Muscle of arm (tissue), 12 donors: ENCODE data around the gene SLC7A5. TPM values are rescaled to one million over a fixed set of nuclear protein-coding genes. Genes with fewer than 3 reads are reported as not detected.

Experiments used
- DNase-seq: peaks from one replicate; pipeline ENCODE4 v3.0.0-alpha.2; 2013
- polyA plus RNA-seq, 12 donors: library from polyadenylated mRNA; unstranded; fragments of 120-200 nt; gene quantifications; one replicate each; pipeline ENCODE4 v1.2.1, GENCODE V29; 2013; ENCODE audit not compliant: insufficient read length in 12 of 12

The SLC7A5 gene
- polyA plus RNA-seq, 12 donors: 5.7 to 11.8 (median 8.0) TPM; not detected in 1

DNA sequence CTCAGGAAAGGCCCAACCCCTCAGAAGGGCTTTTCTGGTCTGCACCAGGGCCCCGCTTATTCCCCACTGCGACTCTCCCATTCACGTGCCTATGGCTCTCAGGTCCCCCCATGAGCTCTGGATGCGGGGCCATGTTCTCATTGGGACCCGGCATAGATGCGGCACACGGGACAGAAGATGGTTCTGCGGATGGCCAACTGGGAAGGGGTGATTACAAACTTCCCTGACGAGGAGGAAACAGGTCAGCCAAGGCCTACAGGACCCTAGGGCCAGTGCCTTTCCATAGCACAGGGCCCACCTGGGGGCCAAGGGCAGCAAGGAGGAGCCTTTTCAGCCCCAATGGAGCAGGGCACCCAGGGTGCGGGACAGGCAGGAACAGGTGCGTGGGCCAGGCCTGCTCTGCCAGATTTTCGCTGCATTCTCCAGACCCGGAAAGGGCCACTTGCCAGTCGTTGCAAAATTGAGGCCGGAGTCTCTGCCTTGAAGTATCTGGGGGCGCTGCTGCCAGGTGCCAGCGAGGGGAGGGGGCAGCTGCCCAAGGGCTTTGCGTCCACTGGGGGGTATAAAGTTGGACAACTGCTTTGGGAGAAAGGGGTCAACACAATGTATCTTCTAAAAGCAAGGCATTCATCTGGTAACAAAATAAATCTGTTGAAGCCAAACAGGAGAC, 20.5 kb downstream of the SLC7A5 start:
- DNase-seq: no peak

DNA sequence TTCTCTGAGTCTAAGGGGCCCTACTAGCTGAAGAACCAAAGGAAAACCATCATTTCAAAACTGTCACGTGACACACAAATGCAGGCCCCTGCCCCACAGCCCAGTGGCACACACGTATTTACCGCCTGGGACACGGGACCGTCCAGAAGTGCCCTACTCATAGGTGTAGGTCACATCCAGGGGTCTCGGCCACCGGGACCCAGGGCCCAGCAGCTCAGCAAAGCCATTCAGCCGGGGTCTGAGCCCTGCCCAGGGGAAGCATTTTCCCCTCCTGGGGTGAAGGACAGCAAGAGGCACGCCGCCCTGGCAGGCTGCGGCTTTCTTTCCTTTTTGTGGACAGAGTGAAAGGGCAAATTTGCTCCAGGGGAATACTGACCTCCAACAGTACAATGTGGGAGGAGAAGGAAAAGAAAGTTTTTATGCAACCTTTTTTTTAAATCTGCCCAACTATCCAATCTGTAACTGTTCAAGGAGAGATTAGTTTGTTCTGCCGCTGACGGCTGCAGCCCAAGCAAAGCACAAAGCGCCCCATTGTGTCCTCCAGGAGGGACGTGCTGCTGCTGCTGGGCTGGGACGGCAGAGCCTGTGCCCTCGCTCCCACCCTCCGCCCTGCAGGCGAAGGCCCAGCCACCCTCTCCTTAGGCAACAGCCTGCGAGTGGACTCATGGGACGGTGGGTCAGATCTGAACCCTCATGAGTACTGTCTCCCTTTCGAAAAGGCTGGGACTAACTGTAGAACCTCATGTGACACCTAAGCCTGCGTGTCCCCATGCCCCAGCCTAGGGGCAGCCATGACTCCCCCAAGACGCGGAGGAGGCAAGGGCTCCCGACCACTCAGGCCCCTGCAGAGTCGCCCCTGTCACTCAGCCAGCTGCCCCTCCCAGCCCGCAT, 21.3 kb downstream of the SLC7A5 start:
- DNase-seq: no peak

GRCh38 chr16:87847467-87847784, 21.9 kb downstream of the SLC7A5 start:
- DNase-seq: no peak

DNA sequence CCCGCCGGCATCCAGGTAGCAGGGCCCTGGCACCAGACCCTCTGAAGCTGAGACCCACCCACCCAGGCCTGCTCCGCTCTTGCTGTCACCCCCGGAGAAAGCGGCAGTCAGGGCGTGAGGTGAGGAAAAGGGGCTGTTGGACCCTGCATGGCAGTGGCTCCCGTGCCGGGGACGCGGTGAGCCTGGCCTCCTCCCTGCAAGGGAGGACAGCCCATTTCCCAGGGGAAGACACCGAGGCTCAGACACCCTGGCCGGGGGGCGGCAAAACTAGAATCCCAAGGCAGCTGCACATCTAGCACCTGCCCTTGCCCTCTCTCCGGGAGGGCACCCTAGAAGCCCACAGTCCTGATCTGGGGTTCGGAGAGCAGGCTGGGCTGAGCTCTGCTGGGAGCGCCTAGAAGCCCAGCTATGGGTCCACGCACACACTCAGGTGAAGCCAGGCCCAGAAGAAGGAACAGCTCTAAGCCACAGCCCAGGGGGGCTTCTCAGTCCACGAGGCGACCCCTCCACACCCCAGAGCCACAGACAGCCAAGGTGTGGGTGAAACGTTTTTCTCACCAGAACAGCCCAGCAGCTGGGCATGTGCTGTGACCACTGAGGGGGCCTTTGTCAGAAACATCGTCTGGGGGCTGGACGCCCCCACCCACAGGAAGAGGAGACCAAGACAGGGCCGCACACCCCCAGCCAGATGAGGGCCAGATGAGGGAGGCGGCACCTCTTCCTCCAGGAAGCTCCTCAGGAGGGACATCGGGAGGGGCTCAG, 22.4 kb downstream of the SLC7A5 start:
- no peak for DNase-seq

GRCh38 chr16:87845807-87846619, 23.3 kb downstream of the SLC7A5 start:
- no peak for DNase-seq

DNA sequence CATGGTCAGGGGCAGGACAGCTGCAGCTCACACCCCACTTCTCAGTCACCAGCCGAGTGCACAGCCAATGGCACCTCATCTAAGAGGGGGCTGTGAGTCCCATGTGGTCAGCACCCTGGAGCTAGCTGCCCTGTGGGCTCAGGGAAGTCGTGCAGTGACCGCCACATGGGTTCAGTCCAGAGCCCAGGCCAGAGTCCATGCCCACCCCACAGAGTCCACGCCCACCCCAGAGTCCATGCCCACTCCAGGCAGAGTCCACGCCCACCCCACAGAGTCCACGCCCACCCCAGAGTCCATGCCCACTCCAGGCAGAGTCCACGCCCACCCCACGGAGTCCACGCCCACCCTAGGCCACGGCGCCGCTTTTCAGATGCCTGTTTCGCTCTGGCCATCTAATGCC, 24.1 kb downstream of the SLC7A5 start:
- no peak for DNase-seq

DNA sequence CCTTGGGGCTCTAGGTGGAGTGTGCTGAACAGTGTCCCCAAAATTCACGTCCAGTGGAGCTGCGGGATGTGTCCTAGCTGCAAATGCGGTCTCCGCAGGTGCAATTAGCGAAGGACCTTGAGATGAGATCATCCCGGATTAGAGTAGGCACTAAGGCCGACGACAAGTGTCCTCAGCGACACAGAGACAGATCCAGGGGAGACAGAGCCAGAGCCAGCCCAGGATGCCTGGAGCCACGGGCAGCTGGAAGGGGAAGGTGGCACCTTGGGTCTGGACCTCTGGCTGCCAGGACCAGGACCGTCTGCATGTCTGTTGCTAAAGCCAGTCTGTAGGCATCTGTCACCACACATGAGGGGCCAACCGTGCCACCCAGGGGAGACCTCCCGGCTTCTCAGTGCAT, 24.5 kb downstream of the SLC7A5 start:
- no peak for DNase-seq

DNA sequence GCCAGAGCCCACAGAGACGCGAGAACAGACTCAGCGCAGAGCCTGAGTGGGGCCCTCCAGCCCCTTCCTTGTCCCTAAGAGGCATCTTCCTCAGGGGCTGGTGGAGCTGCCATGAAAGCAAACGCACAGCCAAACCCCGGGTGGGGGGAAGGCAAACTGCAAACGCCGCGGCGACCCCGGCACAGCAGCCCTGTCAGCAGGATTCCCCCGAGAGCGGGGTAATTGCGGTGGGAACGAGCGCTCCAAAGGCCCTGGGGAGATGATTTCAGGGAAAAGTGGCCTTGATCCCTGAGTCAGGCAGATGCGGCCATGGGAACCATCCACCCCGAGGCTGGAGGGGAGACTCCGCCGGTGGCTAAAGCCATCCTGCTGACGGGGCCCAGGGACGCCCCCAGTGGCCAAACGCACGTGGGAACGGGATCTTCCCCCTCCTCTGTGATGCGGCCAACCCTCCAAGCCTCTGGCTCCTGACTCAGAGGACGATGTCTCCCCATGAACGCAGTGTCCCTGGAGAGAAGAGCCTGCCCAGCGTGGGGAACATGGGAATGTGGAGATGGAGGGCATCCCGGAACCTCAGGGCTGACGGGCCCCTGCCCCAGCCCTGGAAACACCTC, 25.1 kb downstream of the SLC7A5 start:
- no peak for DNase-seq

- no peak for DNase-seq
These were observed 25.6 kb downstream of the SLC7A5 start for GRCh38 chr16:87843678-87844105.

DNA sequence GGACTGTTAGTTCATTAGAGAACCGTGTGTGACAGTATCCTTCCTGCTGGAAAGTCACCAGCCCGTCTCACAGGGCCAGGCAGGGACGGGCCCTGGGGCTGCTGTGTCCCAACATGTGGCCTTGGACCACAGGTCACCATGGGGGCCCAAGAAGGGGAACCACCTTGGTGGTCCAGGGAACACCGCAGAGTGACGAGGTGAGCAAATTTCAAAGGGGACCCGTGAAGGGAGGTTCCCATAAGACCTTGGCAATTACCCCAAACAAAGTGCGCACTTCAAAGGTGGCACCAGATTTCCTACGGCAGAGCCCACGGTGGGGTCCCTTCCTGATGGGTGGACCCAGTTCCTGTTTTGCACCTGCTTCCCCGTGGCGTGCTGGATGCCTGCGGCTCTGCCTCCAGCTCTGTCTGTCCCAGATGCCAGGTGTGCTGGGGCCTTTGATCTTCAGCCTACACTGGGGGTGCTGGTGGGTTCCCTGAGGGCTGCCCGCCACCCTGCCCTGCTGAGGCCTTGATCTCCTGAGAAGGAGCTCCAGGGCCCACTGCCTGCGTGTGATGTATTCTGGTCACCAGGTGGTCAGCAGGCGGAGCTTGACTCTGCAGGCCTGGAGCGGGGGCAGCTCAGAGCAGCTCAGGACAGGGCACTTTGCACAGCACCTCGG, 27.0 kb downstream of the SLC7A5 start:
- no peak for DNase-seq

- no peak for DNase-seq
These were observed 27.7 kb downstream of the SLC7A5 start for GRCh38 chr16:87841340-87842208.

GRCh38 chr16:87840271-87840978, 28.9 kb downstream of the SLC7A5 start:
- no peak for DNase-seq

- DNase-seq: no peak
These were observed 29.6 kb downstream of the SLC7A5 start for GRCh38 chr16:87839542-87840270.

- no peak for DNase-seq
These were observed 30.4 kb downstream of the SLC7A5 start for GRCh38 chr16:87838643-87839541.

GRCh38 chr16:87837627-87838289, 31.5 kb downstream of the SLC7A5 start:
- DNase-seq: no peak

- DNase-seq: no peak
These were observed 32.3 kb downstream of the SLC7A5 start for GRCh38 chr16:87836844-87837581.
